NB4 (cell line): ENCODE results near the gene ZFP36.
"Not testable (repeated sequence)": the region's sequence is repeated elsewhere in the genome, so short reads cannot be mapped to it uniquely, and the experiment has no call there.

ENCODE experiments used
- DNase-seq: peaks from one replicate; pipeline ENCODE4 v3.0.0; 2010; ENCODE audit warnings: low read depth
- H3K4me3 ChIP-seq: one replicate; pipeline ENCODE4 v1.5.1; 2011; ENCODE audit warnings: mild to moderate bottlenecking, low read depth, low read length, moderate library complexity
- CTCF ChIP-seq: IDR thresholded peaks from one replicate; pipeline ENCODE4 v1.5.1; 2012; ENCODE audit warnings: low read depth, low read length
- MAX ChIP-seq: IDR thresholded peaks from 2 replicates; pipeline ENCODE4 v1.6.1; 2011; ENCODE audit warnings: low read depth, low read length
- MYC ChIP-seq: IDR thresholded peaks from 2 replicates; pipeline ENCODE4 v1.6.1; 2011; ENCODE audit warnings: low read depth, low read length
- POLR2A ChIP-seq: IDR thresholded peaks from 2 replicates; pipeline ENCODE4 v1.6.1; 2011; ENCODE audit warnings: mild to moderate bottlenecking; ENCODE audit not compliant: insufficient read length; ENCODE audit errors: extremely low read depth

Gene ZFP36

DNA sequence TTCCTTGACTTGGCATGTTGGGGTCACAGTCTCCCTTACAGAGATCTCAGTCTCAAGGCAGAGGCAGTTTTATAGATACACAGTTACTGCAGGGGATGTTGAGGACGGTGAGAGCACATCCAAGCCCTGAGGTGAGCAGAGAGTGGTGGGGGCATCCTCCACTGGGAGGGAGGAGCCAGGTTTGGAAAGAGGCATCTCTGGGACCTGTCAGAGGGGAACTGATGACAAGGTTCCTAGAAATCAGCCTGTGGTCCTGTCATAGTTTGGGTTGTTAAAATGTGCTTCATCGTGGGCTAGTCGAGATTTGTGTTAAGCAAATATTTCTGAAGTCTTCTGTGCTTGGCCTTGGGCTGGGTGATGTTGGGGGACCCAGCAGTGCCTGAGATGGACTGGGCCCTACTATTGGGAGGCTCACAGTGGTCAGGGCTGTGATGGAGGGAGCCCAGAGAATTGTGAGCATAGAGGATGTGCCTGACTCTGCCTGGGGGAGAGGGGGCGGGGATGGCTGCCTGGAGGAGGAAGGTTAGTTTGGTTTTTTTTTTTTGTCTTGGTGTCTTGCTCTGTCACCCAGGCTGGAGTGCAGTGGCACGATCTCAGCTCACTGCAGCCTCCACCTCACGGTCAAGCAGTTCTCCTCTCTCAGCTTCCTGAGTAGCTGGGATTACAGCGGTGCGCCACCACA is 42.6 kb downstream of the ZFP36 start:
- DNase-seq: no peak
- no peak overlapping the region for H3K4me3 ChIP-seq
- TF ChIP-seq MYC (no peak), POLR2A (no peak), MAX (no peak), CTCF (no peak)

DNA sequence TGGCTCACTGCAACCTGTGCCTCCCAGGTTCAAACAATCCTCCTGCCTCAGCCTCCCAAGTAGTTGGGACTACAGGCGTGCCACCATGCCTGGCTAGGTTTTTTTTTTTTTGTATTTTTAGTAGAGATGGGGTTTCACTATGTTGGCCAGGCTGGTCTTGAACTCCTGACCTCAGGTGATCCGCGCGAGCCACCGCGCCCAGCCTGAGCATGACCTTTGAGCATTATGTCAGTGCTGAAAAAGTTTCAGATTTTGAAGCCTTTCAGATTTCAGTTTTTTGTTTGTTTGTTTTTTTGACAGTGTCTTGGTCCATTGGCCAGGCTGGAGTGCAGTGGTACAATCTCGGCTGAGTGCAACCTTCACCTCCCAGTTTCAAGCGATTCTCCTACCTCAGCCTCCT is 44.6 kb downstream of the ZFP36 start:
- H3K4me3 ChIP-seq, DNase-seq: not testable (repeated sequence)
